IPS-20b (cell line): ENCODE results near the gene SVEP1.
"Not testable (repeated sequence)": the region's sequence is repeated elsewhere in the genome, so short reads cannot be mapped to it uniquely, and the experiment has no call there.

ENCODE experiments used
- H3K27ac ChIP-seq: one replicate; pipeline ENCODE4 v1.5.1; 2013; ENCODE audit warnings: low read length
- H3K27me3 ChIP-seq: 2 replicates; pipeline ENCODE4 v1.6.1; 2013; ENCODE audit warnings: mild to moderate bottlenecking, low read length, inconsistent platforms; ENCODE audit not compliant: insufficient read depth
- H3K36me3 ChIP-seq: 2 replicates; pipeline ENCODE4 v1.6.1; 2013; ENCODE audit warnings: low read depth, mild to moderate bottlenecking, inconsistent platforms, low read length, moderate library complexity; ENCODE audit not compliant: insufficient read depth
- H3K4me1 ChIP-seq: 2 replicates; pipeline ENCODE4 v1.6.1; 2013; ENCODE audit warnings: mild to moderate bottlenecking, control low read depth, inconsistent platforms, low read length, moderate library complexity; ENCODE audit not compliant: insufficient read depth
- H3K4me3 ChIP-seq: 2 replicates; pipeline ENCODE4 v1.5.1; 2013; ENCODE audit warnings: mild to moderate bottlenecking, low read length, inconsistent platforms
- H3K9ac ChIP-seq: 2 replicates; pipeline ENCODE4 v1.6.1; 2013; ENCODE audit warnings: low read depth, mild to moderate bottlenecking, inconsistent platforms, low read length, moderate library complexity
- H3K9me3 ChIP-seq: 2 replicates; pipeline ENCODE4 v1.6.1; 2013; ENCODE audit warnings: mild to moderate bottlenecking, low read depth, low read length, inconsistent platforms; ENCODE audit not compliant: insufficient read depth

Gene SVEP1

DNA sequence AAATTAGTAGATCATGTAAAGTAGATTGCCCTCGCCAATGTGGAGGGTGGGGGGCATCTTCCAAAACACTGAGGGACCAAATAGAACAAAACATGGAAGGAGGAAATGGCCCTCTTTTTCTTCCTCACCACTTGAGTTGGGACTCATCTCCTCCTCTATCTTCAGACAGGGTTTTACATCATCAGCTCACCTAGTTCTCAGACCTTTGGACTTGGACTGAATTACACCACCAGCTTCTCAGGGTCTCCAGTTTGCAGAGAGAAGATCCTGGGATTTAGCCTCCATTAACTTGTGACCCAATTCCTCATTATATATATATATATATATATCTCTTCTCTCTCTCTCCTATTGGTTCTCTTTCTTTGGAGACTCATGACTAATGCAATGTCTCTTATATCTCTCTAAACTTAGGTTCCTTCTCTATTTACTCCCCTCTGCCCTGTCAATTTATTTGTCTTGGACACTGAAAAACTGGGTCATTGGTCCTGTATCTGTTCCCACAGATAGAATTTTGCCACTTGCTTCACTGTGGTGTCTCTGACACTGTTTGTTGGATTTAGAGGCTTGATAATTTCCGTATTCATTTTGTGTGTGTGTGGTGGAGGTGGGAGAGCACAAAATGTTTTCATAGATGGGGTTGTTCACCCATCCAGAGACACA is 187.6 kb downstream of the SVEP1 start:
- Histone ChIP-seq H3K36me3 (no peaks in the 10 kb centered on the region), H3K9me3 (peaks cover 8% of the 10 kb centered on the region), H3K4me1 (no peaks in the 10 kb centered on the region), H3K4me3 (no peak overlapping the region), H3K9ac (no peak overlapping the region), H3K27me3 (no peaks in the 10 kb centered on the region), H3K27ac (no peak overlapping the region)

DNA sequence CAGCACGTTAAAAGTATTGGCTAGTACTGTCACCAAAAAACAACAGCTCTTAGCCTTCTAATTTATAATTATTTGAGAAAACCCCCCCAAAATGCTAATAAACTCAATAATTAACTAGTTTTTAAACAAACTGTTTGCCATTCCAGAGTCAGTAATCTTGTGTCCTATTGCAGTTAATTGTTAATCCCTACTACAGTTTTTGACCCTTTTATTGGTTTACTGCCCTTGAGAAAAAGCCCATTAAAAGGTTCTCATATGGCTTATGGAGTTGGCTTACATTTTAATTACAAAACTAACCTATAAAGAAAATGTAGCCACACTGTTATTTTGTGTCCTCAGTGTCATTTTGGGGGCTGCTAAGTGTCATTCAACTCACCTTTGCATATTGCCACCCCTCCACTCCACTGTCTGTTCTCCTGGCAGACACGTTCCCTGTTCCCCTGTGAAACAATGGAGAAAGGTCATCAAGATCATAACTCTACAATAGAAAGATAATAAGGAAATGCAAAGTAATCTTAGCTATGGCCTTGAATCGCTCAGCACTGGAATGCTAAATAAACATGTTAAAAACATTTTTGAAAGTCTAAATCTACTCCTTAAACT is 190.3 kb downstream of the SVEP1 start:
- no peak overlapping the region for H3K9ac ChIP-seq
- H3K4me3 ChIP-seq = no peak overlapping the region
- peaks cover 8% of the 10 kb centered on the region for H3K9me3 ChIP-seq
- H3K27ac ChIP-seq = no peak overlapping the region
- H3K36me3 ChIP-seq = no peaks in the 10 kb centered on the region
- no peaks in the 10 kb centered on the region for H3K27me3 ChIP-seq
- no peaks in the 10 kb centered on the region for H3K4me1 ChIP-seq

DNA sequence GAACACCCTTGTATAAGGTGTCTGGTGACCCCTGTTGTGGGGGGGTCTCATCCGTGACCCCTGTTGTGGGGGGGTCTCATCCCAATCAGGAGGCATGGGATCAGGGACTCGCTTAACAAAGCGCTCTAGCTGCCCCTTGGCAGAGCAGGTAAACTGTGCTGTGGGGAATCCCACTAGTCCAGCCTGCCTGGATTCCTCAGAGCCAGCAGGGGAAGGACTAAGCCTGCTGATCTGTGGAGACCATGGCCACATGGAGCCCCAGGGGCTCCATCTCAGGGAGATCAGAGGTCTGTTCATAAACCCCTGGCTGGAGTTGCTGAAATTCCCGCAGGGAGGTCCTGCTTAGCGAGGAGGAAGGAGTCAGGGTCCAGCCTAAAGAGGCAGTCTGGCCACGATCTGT is 196.1 kb downstream of the SVEP1 start:
- H3K27ac ChIP-seq = no peak overlapping the region
- no peak overlapping the region for H3K4me3 ChIP-seq
- H3K36me3 ChIP-seq = no peaks in the 10 kb centered on the region
- no peak overlapping the region for H3K9ac ChIP-seq
- H3K27me3 ChIP-seq = no peaks in the 10 kb centered on the region
- no peaks in the 10 kb centered on the region for H3K4me1 ChIP-seq
- H3K9me3 ChIP-seq = no peaks in the 10 kb centered on the region

DNA sequence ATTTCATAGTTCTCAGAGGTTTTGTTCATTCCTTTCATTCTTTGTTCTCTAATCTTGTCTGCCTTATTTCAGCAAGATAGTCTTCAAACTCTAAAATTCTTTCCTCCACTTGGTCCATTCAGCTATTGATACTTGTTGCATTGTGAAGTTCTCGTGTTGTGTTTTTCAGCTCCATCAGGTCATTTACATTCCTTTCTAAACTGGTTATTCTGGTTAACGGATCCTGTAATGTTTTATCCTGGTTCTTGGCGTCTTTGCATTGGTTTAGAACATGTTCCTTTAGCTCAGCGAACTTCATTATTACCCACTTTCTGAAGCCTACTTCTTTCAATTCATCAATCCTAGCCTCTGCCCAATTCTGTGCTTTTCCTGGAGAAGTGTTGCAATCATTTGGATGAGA is 196.8 kb downstream of the SVEP1 start:
- no peaks in the 10 kb centered on the region for H3K36me3 ChIP-seq
- no peaks in the 10 kb centered on the region for H3K4me1 ChIP-seq
- no peak overlapping the region for H3K4me3 ChIP-seq
- H3K27ac ChIP-seq = no peak overlapping the region
- H3K9me3 ChIP-seq = no peaks in the 10 kb centered on the region
- no peaks in the 10 kb centered on the region for H3K27me3 ChIP-seq
- no peak overlapping the region for H3K9ac ChIP-seq

DNA sequence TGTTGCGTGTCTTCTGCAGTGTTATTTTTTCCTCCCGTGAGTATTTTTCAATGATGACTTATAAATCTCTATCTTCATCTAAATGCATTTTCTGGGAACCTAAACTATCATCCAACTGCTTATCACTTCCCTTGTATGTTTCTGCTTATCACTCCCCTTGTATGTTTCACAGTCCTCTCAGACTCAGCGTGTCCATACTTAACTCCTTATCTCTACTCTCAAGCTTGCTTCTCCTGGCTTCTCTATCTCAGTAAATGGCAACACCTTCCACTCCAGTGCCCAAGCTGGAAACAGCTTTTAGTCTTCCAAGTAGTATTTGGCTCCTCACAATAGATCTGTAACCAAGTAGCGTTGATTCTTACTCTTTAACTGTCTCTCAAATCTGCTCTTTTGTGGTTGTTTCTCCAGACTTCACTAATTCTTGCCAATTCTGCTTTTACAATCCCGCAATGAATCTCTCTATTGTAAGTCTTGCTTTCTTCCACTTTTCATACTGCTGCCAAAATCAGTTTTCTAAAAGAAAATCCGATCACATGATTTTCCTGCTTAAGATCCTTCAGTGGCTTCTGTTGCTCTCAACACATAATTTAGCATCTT is 208.0 kb downstream of the SVEP1 start:
- H3K27me3 ChIP-seq = no peaks in the 10 kb centered on the region
- H3K9me3 ChIP-seq = no peaks in the 10 kb centered on the region
- no peaks in the 10 kb centered on the region for H3K36me3 ChIP-seq
- no peak overlapping the region for H3K4me3 ChIP-seq
- H3K4me1 ChIP-seq = no peaks in the 10 kb centered on the region
- no peak overlapping the region for H3K27ac ChIP-seq
- no peak overlapping the region for H3K9ac ChIP-seq

DNA sequence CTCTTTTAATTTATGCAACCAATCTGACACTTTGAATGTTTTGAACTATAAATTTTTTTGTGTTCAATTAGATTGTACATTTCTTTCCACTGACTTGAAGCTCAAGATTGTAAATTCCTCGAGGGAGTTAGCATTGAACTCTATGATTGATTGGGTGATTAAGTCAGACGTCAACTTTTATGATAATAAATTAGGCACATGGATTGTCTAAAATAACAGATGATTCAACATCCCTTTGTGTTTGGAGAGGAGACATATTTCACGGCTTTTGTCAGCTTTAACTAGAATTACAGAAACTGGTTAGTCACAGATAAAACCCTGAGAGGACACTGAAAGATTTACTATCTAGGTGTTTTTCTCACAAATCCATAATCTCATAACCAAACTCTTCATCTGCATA is 209.2 kb downstream of the SVEP1 start:
- H3K4me3 ChIP-seq = no peak overlapping the region

DNA sequence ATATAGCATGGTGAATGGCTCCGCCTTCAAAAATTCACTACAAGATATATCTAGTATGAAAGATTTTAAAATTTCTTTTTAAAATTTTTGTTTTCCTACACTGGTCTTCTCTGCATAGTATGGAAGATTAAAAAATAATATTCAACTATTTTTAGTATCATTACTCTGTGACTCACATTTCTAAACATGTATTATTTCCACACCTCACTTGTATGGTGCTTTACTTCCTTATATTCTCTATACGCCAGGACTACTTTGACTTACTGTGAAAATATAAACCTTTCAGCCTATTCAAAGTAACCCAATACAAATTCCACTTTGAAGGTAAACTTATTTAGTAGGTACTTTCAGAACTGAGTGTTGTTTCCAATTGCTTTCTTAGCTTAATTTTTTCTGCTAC is 215.1 kb downstream of the SVEP1 start:
- Histone ChIP-seq H3K9me3 (no peaks in the 10 kb centered on the region), H3K36me3 (no peaks in the 10 kb centered on the region), H3K27me3 (no peaks in the 10 kb centered on the region), H3K27ac (no peak overlapping the region), H3K9ac (no peak overlapping the region), H3K4me3 (no peak overlapping the region), H3K4me1 (no peaks in the 10 kb centered on the region)

More for the DNA sequence above, 209.2 kb downstream of the SVEP1 start:
- no peaks in the 10 kb centered on the region for H3K36me3 ChIP-seq
- H3K9ac ChIP-seq = no peak overlapping the region
- no peak overlapping the region for H3K27ac ChIP-seq
- H3K4me1 ChIP-seq = no peaks in the 10 kb centered on the region
- no peaks in the 10 kb centered on the region for H3K27me3 ChIP-seq
- no peaks in the 10 kb centered on the region for H3K9me3 ChIP-seq

DNA sequence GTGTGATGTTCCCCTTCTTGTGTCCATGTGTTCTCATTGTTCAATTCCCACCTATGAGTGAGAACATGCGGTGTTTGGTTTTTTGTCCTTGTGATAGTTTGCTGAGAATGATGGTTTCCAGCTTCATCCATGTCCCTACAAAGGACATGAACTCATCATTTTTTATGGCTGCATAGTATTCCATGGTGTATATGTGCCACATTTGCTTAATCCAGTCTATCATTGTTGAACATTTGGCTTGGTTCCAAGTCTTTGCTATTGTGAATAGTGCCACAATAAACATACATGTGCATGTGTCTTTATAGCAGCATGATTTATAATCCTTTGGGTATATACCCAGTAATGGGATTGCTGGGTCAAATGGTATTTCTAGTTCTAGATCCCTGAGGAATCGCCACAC is 220.5 kb downstream of the SVEP1 start:
- H3K9me3 ChIP-seq, H3K27me3 ChIP-seq, H3K9ac ChIP-seq, H3K36me3 ChIP-seq, H3K4me1 ChIP-seq, H3K4me3 ChIP-seq, H3K27ac ChIP-seq: not testable (repeated sequence)

DNA sequence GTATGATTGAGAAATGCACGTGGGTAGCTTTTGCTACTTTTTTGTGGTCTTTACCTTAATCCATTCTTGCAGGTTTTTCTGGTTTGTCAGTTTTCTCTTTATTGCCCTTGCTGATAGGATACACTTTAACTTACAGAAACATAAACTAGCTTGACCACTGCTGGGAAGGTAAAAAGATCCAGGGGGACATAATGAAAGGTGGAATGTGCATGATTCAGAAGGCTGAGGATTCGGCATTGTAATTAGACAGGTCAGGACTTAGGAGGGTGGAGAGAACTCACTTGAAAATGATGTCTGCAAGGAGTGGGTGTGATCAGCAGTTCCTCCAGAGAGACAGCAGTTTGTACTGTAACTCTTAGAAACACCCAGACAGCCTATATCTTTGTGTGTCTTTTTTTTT is 222.0 kb downstream of the SVEP1 start:
- Histone ChIP-seq H3K9ac (no peak overlapping the region), H3K4me1 (no peaks in the 10 kb centered on the region), H3K36me3 (no peaks in the 10 kb centered on the region), H3K27me3 (no peaks in the 10 kb centered on the region), H3K9me3 (no peaks in the 10 kb centered on the region), H3K27ac (no peak overlapping the region), H3K4me3 (no peak overlapping the region)

DNA sequence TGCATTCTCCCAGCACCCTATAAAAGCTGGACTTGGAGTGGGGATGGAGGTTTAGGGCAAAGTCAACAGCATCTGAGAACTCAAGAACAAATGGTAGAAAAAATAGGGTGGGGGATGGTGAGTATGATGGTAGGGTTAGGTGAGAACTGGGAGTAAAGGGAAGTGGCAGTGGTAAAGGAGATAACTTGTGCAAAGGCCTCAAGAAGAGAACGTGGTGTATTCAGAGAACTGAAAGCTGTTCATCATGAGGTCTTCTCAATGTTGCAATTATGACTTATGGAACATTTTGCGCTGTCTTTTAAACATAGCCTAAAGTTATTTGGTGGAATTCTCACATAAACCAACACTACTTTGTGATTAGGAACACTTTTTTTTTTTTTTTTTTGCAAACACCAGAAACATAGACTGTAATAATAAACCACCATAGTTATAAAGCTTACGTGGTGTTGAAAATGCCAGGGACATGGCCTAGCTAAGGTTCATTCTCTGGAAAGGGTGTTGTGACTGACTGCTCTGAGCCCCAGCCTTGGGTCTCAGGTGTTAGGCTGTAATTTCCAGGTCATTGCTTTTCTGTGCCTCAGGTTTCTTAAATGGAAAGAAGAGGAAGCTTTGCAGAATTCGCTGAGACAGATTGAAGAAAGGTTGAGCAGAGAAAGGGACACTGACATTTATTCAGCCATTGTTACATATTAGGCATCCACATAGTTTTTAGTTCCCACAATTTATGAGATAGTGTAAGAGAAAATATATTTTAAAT is 222.7 kb downstream of the SVEP1 start:
- Histone ChIP-seq H3K4me3 (no peak overlapping the region), H3K27me3 (no peaks in the 10 kb centered on the region), H3K9me3 (no peaks in the 10 kb centered on the region), H3K4me1 (no peaks in the 10 kb centered on the region), H3K9ac (no peak overlapping the region), H3K27ac (no peak overlapping the region), H3K36me3 (no peaks in the 10 kb centered on the region)

DNA sequence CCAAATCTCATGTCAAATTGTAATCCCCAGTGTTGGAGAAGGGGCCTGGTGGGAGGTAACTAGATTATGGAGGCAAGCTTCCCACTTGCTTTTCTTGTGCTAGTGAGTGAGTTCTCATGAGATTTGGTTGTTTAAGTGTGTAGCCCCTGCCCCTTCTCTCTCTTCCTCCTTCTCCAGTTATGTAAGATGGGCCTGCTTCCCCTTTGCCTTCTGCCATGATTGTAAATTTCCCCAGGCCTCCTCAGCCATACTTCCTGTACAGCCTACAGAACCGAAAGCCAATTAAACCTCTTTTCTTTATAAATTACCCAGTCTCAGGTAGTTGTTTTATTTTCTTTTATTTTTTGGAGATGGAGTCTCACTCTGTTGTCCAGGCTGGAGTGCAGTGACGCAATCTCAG is 223.6 kb downstream of the SVEP1 start:
- H3K27ac ChIP-seq = no peak overlapping the region
- H3K36me3 ChIP-seq = no peaks in the 10 kb centered on the region
- H3K4me1 ChIP-seq = no peaks in the 10 kb centered on the region; the same call in 1 of the 2 replicates
- H3K9ac ChIP-seq = no peak overlapping the region
- no peaks in the 10 kb centered on the region for H3K9me3 ChIP-seq
- H3K27me3 ChIP-seq = no peaks in the 10 kb centered on the region
- H3K4me3 ChIP-seq = no peak overlapping the region
